VCaP (cell line): ENCODE data around the gene SDK2.

Source experiments
- H3K27ac ChIP-seq: fragments of 450-650 bp; 2 replicates; pipeline ENCODE4 v1.5.1; 2017
- CTCF ChIP-seq: fragments of 450-650 bp; conservative IDR thresholded peaks from 2 replicates; pipeline ENCODE4 v1.5.1; 2017; ENCODE audit warnings: mild to moderate bottlenecking, moderate library complexity

The SDK2 gene

DNA sequence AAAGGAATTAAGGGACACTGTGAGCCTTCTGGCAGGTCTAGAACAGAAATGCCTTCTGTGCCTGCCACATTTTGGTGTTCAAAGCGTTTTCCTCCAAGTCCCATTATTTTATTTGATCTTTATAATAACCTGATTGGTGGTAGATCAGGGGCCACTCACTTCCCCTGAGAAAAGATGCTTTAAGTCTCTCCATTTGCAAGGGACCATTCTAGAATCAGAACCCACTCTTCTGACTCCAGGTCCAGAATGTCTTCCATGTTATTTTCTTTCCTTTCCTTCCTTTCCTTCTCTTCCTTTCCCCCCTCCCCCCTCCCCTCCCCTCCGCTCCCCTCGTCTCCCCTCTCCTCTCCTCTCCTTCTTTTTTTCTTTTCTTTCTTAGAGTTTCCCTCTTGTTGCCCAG, 313.2 kb downstream of the SDK2 start:
- no peak for TF ChIP-seq CTCF
- no peak overlapping the region for H3K27ac ChIP-seq

GRCh38 chr17:73327676-73328075, 316.6 kb downstream of the SDK2 start:
- H3K27ac ChIP-seq, result no peak overlapping the region
- TF ChIP-seq CTCF, result no peak

DNA sequence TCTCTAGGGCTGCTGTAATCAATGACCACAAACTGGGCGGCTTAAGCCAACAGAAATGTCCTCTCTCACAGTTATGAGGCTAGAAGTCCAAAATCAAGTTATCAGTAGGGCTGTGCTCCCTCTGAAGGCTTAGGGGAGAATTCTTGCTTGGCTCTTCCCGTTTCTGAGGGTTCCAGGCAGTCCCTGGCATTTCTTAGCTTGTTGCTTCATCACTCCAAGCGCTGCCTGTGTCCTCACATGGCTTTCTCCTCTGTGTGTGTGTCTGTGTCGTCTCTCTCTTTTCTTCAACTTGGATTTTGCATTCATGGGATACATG, 318.8 kb downstream of the SDK2 start:
- TF ChIP-seq CTCF, result no peak
- no peak overlapping the region for H3K27ac ChIP-seq

GRCh38 chr17:73324711-73325526, 319.3 kb downstream of the SDK2 start:
- TF ChIP-seq CTCF, result no peak
- no peak overlapping the region for H3K27ac ChIP-seq

DNA sequence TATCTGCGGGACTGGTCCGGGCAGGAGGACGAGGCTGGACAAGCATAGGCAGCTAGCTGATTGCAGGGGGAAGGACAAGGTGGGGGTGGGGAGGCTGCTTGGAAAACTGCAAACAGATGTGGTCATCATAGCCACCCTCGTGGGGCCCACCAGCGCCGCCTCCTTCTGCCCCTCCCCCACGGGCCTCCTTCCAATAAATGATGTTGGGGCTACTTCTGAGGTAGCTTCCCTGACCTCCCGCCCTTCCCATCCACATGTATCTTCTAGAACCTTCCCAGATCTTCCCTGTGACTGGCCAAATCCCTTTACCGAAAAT, 320.1 kb downstream of the SDK2 start:
- no peak for TF ChIP-seq CTCF
- H3K27ac ChIP-seq, result no peak overlapping the region

DNA sequence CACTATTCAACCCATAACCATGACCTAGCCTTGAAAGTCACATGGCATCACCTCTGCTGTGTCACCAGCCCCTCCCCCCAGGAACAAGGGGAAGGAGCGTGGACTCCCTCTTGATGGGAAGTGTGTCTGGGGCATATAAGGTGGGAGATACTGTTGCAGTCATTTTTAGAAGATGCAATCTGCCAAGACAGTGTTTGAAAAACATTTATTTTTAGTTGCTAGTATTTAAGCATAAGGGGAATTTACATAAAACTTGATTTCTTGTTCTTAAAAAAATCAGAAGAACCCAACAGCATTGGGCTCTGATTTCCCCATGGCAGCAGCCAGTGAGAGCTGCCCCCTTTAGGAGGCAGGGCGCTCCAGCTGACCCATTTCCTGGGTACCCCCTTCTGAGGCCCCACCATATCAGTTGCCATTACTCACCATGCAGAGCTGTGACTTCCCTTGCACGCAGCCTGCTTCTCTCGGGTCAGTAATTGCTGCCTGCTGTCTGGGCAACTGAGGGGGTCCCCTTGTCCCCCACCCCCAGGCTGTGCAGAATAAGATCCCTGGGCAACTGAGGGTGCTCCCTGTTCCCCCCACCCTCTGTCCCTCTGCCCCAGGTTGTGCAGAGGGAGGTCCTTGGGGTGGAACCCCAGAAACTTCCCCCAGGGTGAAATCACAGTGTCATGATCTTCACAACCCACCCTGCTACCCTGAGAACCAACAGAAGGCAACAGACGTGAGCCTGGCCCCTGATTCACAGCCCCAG, 320.7 kb downstream of the SDK2 start:
- TF ChIP-seq CTCF, result no peak
- H3K27ac ChIP-seq, result no peak overlapping the region

DNA sequence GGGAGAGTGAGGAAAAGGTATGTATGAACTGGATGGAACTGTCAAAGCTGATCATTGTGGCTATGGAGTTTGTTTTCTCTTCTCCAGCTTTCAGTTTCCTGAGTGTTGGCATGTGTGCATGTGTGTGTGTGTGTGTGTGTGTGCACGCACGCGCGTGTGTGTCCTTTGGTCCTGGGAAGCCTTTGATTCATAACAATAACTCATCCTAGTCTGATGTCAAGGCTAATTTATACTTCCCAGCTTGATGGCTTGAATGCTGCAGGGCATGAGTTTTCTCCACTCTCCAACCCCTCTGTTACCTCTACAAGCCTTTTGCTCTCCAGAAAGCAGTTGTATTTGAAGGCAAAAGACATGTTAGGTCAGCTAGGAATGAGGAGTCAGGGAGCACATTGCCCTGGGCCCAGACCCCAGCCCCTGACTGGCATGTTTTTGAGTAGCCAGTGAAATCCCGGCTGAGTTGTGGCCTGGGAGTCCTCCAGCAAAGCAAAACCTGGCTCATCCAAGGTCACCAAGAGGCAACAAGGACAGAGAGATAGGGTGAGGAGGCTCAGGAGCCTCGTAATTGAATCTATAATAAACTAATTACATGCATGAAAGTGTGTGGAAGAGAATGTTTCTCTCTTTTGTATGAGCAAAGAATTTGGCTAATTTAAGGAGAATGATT, 323.5 kb downstream of the SDK2 start:
- H3K27ac ChIP-seq, result no peak overlapping the region
- no peak for TF ChIP-seq CTCF
